Mucosa of stomach (tissue), 1 donor: ENCODE results near the gene DHX29.

Experiments used
- H3K27me3 ChIP-seq: one replicate; pipeline ENCODE4 v1.7.0; 2013; ENCODE audit warnings: mild to moderate bottlenecking, low read length; ENCODE audit not compliant: control insufficient read depth, insufficient read depth
- H3K36me3 ChIP-seq: one replicate; pipeline ENCODE4 v1.7.0; 2013; ENCODE audit warnings: low read length; ENCODE audit not compliant: control insufficient read depth, insufficient read depth
- H3K4me1 ChIP-seq: one replicate; pipeline ENCODE4 v1.7.0; 2013; ENCODE audit warnings: mild to moderate bottlenecking, low read length; ENCODE audit not compliant: control insufficient read depth, insufficient read depth
- H3K4me3 ChIP-seq: one replicate; pipeline ENCODE4 v1.7.0; 2013; ENCODE audit warnings: low read length
- H3K9ac ChIP-seq: one replicate; pipeline ENCODE4 v1.7.0; 2013; ENCODE audit warnings: mild to moderate bottlenecking, low read length, moderate library complexity
- H3K9me3 ChIP-seq: one replicate; pipeline ENCODE4 v1.7.0; 2013; ENCODE audit warnings: mild to moderate bottlenecking, low read length, moderate library complexity; ENCODE audit not compliant: control insufficient read depth
- donor health status: Pancreatic carcinoma.

The DHX29 gene, protein sequence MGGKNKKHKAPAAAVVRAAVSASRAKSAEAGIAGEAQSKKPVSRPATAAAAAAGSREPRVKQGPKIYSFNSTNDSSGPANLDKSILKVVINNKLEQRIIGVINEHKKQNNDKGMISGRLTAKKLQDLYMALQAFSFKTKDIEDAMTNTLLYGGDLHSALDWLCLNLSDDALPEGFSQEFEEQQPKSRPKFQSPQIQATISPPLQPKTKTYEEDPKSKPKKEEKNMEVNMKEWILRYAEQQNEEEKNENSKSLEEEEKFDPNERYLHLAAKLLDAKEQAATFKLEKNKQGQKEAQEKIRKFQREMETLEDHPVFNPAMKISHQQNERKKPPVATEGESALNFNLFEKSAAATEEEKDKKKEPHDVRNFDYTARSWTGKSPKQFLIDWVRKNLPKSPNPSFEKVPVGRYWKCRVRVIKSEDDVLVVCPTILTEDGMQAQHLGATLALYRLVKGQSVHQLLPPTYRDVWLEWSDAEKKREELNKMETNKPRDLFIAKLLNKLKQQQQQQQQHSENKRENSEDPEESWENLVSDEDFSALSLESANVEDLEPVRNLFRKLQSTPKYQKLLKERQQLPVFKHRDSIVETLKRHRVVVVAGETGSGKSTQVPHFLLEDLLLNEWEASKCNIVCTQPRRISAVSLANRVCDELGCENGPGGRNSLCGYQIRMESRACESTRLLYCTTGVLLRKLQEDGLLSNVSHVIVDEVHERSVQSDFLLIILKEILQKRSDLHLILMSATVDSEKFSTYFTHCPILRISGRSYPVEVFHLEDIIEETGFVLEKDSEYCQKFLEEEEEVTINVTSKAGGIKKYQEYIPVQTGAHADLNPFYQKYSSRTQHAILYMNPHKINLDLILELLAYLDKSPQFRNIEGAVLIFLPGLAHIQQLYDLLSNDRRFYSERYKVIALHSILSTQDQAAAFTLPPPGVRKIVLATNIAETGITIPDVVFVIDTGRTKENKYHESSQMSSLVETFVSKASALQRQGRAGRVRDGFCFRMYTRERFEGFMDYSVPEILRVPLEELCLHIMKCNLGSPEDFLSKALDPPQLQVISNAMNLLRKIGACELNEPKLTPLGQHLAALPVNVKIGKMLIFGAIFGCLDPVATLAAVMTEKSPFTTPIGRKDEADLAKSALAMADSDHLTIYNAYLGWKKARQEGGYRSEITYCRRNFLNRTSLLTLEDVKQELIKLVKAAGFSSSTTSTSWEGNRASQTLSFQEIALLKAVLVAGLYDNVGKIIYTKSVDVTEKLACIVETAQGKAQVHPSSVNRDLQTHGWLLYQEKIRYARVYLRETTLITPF (N-terminal part only)

GRCh38 chr5:55307383-55308253 lies at the start of gene DHX29, which contains the start of gene MTREX:
DHX29 (minus strand) TSS chr5:55307694; CDS start chr5:55307573, 121 bp downstream.
MTREX (plus strand) TSS chr5:55307989; CDS start chr5:55308014, 25 bp downstream.
- peak within 1 kb of the TSS; percentile 87 for H3K9ac ChIP-seq
- no peaks in the 10 kb centered on the region for H3K36me3 ChIP-seq
- no peaks in the 10 kb centered on the region for H3K9me3 ChIP-seq
- no peaks in the 10 kb centered on the region for H3K27me3 ChIP-seq
- H3K4me1 ChIP-seq = peaks cover 24% of the 10 kb centered on the region
- H3K4me3 ChIP-seq = peak within 1 kb of the TSS; percentile 66

DNA sequence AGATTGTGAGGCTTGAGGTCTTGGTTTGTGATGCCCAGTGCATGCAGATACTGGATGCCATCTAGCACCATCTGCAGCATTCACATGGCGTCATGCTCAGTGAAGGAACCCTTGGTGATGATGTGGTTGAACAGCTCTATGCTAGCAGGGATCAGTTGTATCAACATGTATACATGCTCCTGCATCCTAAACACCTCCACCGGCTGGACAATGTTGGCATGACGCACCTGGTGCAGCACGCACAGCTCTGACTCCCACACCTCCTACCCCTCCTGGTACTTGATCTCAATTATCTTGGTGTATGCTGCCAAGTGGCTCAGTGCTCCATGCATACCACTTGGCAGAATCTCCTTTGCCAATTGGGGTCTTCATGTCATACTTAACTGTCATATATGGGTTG lies 49.4 kb upstream of the DHX29 start:
- Histone ChIP-seq H3K36me3 (peaks cover 4% of the 10 kb centered on the region), H3K4me3 (no peak overlapping the region), H3K4me1 (no peaks in the 10 kb centered on the region), H3K27me3 (no peaks in the 10 kb centered on the region), H3K9me3 (no peaks in the 10 kb centered on the region), H3K9ac (no peak overlapping the region)

GRCh38 chr5:55350754-55351153 lies 43.3 kb upstream of the DHX29 start:
- H3K9ac ChIP-seq = no peak overlapping the region
- no peak overlapping the region for H3K4me3 ChIP-seq
- H3K36me3 ChIP-seq = peaks cover 11% of the 10 kb centered on the region
- no peaks in the 10 kb centered on the region for H3K9me3 ChIP-seq
- H3K4me1 ChIP-seq = no peaks in the 10 kb centered on the region
- H3K27me3 ChIP-seq = no peaks in the 10 kb centered on the region

DNA sequence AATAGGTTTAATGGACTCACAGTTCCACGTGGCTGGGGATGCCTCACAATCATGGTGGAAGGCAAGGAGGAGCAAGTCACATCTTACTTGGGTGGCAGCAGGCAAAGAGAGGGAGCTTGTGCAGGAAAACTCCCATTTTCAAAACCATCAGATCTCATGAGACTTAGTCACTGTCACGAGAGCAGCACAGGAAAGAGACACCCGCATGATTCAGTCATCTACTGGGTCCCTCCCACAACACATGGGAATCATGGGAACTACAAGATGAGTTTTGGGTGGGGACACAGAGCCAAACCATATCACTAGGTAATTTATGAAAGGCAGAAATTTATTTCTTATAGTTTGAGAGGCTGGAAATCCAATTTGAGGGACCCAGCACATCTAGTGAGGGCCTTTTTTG lies 40.3 kb upstream of the DHX29 start:
- no peaks in the 10 kb centered on the region for H3K27me3 ChIP-seq
- H3K4me3 ChIP-seq = no peak overlapping the region
- no peak overlapping the region for H3K9ac ChIP-seq
- no peaks in the 10 kb centered on the region for H3K4me1 ChIP-seq
- H3K9me3 ChIP-seq = no peaks in the 10 kb centered on the region
- H3K36me3 ChIP-seq = peaks cover 11% of the 10 kb centered on the region

DNA sequence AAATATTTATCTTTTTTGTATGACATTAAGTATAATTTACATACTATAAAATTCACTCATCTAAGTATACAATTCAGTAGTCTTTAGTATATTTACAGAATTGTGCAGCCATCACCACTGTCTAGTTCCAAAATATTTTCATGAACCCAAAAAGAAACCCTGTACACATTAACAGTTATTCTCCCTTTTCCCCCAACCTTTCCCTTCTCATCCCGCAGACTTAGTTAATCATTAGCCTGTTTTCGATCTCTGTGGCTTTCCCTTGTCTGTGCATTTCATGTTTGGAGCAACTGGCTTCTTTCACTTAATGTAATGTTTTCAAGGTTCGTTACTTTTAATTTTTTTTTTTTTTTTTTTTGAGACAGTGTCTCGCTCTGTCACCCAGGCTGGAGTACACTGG lies 37.8 kb upstream of the DHX29 start:
- Histone ChIP-seq H3K36me3 (peaks cover 11% of the 10 kb centered on the region), H3K4me3 (no peak overlapping the region), H3K27me3 (no peaks in the 10 kb centered on the region), H3K9me3 (no peaks in the 10 kb centered on the region), H3K9ac (no peak overlapping the region), H3K4me1 (no peaks in the 10 kb centered on the region)

DNA sequence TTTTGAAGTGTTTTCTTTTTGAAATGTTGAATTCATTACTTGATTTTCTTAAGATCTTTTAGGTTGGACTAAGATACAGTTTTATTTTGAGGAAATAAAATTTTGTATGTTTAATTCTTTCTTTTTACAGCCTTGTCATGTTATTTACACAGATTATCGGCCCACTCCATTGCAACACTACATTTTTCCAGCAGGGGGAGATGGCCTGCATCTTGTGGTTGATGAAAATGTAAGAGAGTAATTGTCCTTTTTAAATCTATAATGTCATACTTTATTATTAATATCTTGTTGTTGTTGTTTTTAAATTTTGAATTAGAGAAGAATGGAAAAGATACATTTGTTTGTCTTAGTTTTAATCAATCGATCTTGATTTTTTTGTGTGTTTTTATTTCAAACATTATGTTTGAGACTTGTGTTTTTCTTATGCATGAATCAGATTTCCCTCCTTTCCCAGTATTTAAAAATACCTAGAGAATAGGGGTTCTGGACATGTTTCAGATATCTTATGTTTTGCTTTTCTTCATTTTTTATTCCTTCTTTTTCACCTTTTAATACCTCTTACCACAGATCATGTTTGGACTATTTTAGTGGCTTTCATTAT lies 37.0 kb upstream of the DHX29 start:
- peaks cover 11% of the 10 kb centered on the region for H3K36me3 ChIP-seq
- H3K9me3 ChIP-seq = no peaks in the 10 kb centered on the region
- no peak overlapping the region for H3K9ac ChIP-seq
- no peaks in the 10 kb centered on the region for H3K27me3 ChIP-seq
- H3K4me3 ChIP-seq = no peak overlapping the region
- H3K4me1 ChIP-seq = no peaks in the 10 kb centered on the region

DNA sequence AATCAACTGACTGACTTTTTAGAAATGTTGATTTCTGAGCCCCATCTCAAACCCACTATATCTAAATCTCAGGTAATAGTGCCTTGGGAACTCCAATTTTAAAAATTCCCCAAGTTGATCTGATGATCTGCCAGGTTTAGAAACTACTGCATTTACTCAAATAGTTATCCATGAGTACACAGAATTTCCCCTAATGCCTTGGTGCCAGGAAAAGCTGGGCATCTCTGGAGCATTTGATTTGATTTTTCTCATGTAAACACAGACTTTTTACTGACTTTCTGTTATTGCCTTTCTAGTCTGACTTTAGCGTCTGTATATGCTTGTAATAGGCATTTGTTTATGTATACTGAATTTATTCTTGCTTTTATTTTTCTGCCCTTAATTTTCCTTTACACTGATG lies 36.1 kb upstream of the DHX29 start:
- H3K9me3 ChIP-seq = no peaks in the 10 kb centered on the region
- no peaks in the 10 kb centered on the region for H3K4me1 ChIP-seq
- H3K27me3 ChIP-seq = no peaks in the 10 kb centered on the region
- H3K9ac ChIP-seq = no peak overlapping the region
- peaks cover 11% of the 10 kb centered on the region for H3K36me3 ChIP-seq
- no peak overlapping the region for H3K4me3 ChIP-seq

- Histone ChIP-seq H3K9me3 (no peaks in the 10 kb centered on the region), H3K27me3 (no peaks in the 10 kb centered on the region), H3K4me3 (no peak overlapping the region), H3K4me1 (no peaks in the 10 kb centered on the region), H3K36me3 (peaks cover 10% of the 10 kb centered on the region), H3K9ac (no peak overlapping the region)
Measured at GRCh38 chr5:55343107-55343506, 35.6 kb upstream of the DHX29 start.

DNA sequence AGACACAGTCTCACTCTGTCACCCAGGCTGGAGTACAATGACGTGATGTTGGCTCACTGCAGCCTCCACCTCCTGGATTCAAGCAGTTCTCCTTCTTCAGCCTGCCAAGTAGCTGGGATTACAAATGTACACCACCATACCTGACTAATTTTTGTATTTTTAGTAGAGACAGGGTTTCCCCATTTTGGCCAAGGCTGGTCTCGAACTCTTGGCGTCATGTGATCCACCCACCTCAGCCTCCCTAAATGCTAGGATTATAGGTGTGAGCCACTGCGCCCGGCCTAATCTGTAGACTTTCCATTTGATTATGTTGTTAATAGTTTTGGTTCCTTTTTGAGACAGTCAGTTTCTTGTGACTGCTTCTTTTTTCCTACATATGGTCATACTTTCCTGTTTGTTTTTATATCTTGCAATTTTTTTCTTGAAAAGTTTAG lies 31.3 kb upstream of the DHX29 start:
- H3K36me3 ChIP-seq = no peaks in the 10 kb centered on the region
- no peak overlapping the region for H3K4me3 ChIP-seq
- no peak overlapping the region for H3K9ac ChIP-seq

GRCh38 chr5:55338092-55338613 lies 30.7 kb upstream of the DHX29 start:
- no peaks in the 10 kb centered on the region for H3K36me3 ChIP-seq
- no peak overlapping the region for H3K9ac ChIP-seq
- no peaks in the 10 kb centered on the region for H3K4me1 ChIP-seq
- no peaks in the 10 kb centered on the region for H3K9me3 ChIP-seq
- no peak overlapping the region for H3K4me3 ChIP-seq
- no peaks in the 10 kb centered on the region for H3K27me3 ChIP-seq

More for the DNA sequence above, 31.3 kb upstream of the DHX29 start:
- no peaks in the 10 kb centered on the region for H3K27me3 ChIP-seq
- no peaks in the 10 kb centered on the region for H3K4me1 ChIP-seq
- no peaks in the 10 kb centered on the region for H3K9me3 ChIP-seq
